Epithelial cell of esophagus (primary cell): ENCODE results near the gene TUBAL3.

Experiments
- DNase-seq: peaks from one replicate; pipeline ENCODE4 v3.0.0; 2010; ENCODE audit warnings: low read depth
- H3K4me3 ChIP-seq: 2 replicates; pipeline ENCODE4 v1.5.1; 2011; ENCODE audit warnings: mild to moderate bottlenecking, low read length, control low read depth
- TF ChIP-seq, protein P1 (sequence below): IDR thresholded peaks from 2 replicates; pipeline ENCODE4 v1.5.1; 2011; ENCODE audit warnings: low read depth, mild to moderate bottlenecking, low read length, control low read depth, inconsistent platforms; ENCODE audit not compliant: insufficient read depth; ENCODE audit errors: missing control alignments

The TUBAL3 gene

DNA sequence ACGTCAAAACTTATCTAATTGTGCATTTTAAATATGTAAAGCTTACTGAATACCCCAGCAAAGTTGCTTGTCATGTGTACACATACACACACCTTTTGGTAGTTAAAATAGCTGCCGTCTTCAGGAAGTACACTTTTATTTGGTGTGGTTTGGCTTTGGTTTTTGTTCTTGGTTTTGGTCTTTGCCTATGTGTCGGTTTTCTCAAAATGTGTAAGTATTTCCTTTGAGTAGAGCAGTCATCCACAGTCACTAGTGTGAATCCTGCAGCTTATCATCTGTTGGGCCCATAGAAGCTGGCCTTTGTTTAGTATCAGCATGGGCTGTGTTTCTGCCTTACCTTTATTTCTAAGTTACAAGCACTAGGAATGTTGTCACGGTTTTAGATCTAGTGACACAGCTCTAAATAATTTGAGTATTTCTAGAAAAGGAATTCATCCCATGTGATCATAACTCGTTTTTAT, 43.0 kb upstream of the TUBAL3 start:
- TF ChIP-seq, protein P1, sequence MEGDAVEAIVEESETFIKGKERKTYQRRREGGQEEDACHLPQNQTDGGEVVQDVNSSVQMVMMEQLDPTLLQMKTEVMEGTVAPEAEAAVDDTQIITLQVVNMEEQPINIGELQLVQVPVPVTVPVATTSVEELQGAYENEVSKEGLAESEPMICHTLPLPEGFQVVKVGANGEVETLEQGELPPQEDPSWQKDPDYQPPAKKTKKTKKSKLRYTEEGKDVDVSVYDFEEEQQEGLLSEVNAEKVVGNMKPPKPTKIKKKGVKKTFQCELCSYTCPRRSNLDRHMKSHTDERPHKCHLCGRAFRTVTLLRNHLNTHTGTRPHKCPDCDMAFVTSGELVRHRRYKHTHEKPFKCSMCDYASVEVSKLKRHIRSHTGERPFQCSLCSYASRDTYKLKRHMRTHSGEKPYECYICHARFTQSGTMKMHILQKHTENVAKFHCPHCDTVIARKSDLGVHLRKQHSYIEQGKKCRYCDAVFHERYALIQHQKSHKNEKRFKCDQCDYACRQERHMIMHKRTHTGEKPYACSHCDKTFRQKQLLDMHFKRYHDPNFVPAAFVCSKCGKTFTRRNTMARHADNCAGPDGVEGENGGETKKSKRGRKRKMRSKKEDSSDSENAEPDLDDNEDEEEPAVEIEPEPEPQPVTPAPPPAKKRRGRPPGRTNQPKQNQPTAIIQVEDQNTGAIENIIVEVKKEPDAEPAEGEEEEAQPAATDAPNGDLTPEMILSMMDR, result no peak
- peak overlapping the region; percentile 86 for H3K4me3 ChIP-seq
- peak; percentile 34 for DNase-seq

DNA sequence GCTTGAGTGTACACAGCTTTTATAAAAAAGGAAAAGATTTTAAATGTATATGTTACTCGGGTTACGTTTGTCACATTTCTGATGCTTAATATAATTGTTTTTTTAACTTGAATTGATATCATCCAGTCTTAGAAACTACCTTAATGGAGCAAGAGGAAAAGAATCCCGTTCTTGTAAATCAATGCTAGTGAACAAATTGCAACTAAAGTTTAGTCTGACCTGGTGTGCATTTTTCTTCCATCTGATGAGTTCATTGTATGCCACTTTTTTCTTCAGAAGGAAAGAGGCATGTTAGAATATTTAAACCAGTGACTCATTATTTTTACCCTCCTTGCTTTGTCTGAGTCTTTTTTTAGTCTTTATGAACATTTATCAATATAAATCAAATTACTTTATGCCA, 42.4 kb upstream of the TUBAL3 start:
- peak overlapping the region; percentile 86 for H3K4me3 ChIP-seq
- DNase-seq, result peak; percentile 29

DNA sequence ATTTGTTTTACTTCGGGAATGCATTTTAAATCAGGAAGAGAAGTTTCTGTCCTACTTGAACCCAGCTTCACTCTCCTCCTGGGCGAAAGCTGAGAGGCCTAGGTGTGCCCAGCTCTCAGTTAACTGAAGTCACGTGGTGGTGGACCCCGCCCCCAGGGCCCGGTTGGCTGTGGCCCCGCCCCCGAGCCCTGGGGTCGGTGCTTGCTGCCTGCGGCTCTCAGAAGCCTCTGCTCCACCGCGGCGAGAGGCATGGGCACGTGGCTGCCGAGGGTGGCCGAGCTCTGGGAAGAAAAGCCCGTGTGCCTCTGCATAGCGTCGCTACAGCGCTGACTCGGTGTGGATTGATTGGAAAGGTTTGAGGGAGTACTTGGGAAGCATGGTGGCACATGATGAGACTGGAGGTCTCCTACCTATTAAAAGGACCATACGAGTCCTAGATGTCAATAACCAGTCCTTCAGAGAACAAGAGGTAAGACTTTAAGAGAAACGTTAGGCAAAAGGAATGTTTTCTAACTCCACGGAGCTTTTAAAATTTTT, 41.8 kb upstream of the TUBAL3 start:
- H3K4me3 ChIP-seq, result peak overlapping the region; percentile 86
- peak; percentile 94 for DNase-seq
- TF ChIP-seq, protein P1, result no peak

More for the DNA sequence above, 42.4 kb upstream of the TUBAL3 start:
- TF ChIP-seq, protein P1, result no peak

DNA sequence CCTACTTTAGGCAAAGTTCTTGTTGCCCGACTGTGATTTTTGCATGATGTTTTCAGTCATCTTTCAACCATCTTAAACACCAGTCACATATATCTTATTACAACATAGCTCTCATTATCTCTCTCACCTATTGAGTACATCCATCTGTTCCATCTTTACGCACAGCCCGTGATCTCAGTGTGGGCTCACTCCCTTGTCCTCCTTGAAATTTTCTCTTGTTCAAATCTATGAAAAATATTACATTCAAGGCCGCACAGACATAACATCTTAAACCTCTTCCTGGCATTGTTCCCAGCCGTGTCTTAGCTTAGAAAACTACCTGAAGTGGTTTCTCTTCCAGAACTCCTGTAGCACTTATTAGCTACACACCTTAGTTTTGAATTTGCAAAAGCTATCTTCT, 40.4 kb upstream of the TUBAL3 start:
- no peak overlapping the region for H3K4me3 ChIP-seq
- no peak for DNase-seq
- TF ChIP-seq, protein P1, result no peak

DNA sequence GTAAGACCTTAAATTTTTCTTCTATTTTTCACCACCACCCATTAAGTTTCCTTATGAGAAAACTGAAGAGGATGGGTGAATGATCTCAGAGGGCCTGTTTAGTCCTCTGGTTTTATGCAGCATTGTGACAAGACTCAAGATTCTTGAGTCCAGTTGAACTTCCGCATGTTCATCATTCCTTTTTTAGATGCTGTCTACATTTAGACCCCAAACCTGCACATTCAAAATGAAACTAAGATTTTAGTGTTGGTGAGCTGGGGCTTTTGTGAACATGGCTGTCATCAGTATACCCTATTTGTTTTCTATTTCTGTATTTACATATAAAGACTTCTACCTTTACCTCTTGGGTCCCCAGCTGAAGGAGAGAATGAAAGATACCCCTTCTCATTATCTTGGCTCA, 38.8 kb upstream of the TUBAL3 start:
- TF ChIP-seq, protein P1, result no peak
- DNase-seq, result no peak
- H3K4me3 ChIP-seq, result no peak overlapping the region

DNA sequence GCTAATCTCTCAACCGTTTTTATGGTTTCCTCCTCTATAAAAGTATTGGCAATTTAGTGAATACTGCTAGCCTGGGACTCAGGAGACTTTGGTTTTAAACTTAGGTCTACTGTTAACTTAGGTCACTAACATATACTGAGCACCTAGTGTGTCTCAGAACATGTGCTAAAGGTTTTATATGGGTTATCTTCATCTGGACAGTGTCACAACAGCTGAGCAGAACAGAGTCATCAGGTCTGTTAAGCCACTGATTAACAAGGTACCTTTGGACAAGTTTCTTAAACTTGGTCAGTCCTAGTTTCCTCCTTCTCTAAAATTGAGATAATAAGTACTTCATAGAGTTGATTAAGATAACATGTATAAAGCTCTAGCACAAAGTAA, 38.4 kb upstream of the TUBAL3 start:
- TF ChIP-seq, protein P1, result no peak
- no peak for DNase-seq
- no peak overlapping the region for H3K4me3 ChIP-seq
